Natural killer cell (primary cell): ENCODE data around the gene PCCA. TPM values are rescaled to one million over a fixed set of nuclear protein-coding genes. Genes with fewer than 3 reads are reported as not detected.
"Not testable (repeated sequence)": the region's sequence is repeated elsewhere in the genome, so short reads cannot be mapped to it uniquely, and the experiment has no call there.

ENCODE experiments used
- ATAC-seq, 3 donors: fragments of 150-1000 bp in 2 of 3; fragments of 200-7000 bp in 1 of 3; cut with Tn5 transposase; 1 replicate in 1 of 3; 2 replicates in 2 of 3; pipeline ENCODE4 v1.10.0; 2021; ENCODE audit warnings: mild to moderate bottlenecking in 2 of 3, moderate library complexity in 2 of 3
- DNase-seq, 2 donors: peaks; one replicate each; pipeline versions ENCODE4 v3.0.0 to v3.0.0-alpha.2; 2013 to 2021; ENCODE audit warnings: mixed read lengths in 1 of 2
- H3K27ac ChIP-seq: one replicate; pipeline ENCODE4 v1.5.1; 2013; ENCODE audit warnings: mild to moderate bottlenecking, low read length
- H3K27me3 ChIP-seq: one replicate; pipeline ENCODE4 v1.6.1; 2013; ENCODE audit warnings: low read length; ENCODE audit not compliant: control insufficient read depth, insufficient read depth
- H3K36me3 ChIP-seq: one replicate; pipeline ENCODE4 v1.6.1; 2013; ENCODE audit warnings: low read length; ENCODE audit not compliant: control insufficient read depth, insufficient read depth
- H3K4me1 ChIP-seq: one replicate; pipeline ENCODE4 v1.6.1; 2013; ENCODE audit warnings: low read length; ENCODE audit not compliant: control insufficient read depth, insufficient read depth
- H3K4me3 ChIP-seq: one replicate; pipeline ENCODE4 v1.5.1; 2013; ENCODE audit warnings: low read length
- H3K9me3 ChIP-seq: one replicate; pipeline ENCODE4 v1.6.1; 2013; ENCODE audit warnings: low read length; ENCODE audit not compliant: control insufficient read depth, insufficient read depth
- H3K27ac Mint-ChIP-seq, 2 donors: one replicate each; pipeline ENCODE4 v1.8.0; 2022; ENCODE audit warnings: mild to moderate bottlenecking in 2 of 2, mixed read lengths in 2 of 2, moderate library complexity in 1 of 2
- H3K27me3 Mint-ChIP-seq, 2 donors: one replicate each; pipeline ENCODE4 v1.8.0; 2022; ENCODE audit warnings: low read depth in 2 of 2, mixed read lengths in 2 of 2
- H3K36me3 Mint-ChIP-seq: one replicate; pipeline ENCODE4 v1.8.0; 2022; ENCODE audit warnings: mixed read lengths
- H3K4me1 Mint-ChIP-seq, 2 donors: one replicate each; pipeline ENCODE4 v1.8.0; 2022; ENCODE audit warnings: mixed read lengths in 2 of 2
- H3K4me3 Mint-ChIP-seq: one replicate; pipeline ENCODE4 v1.8.0; 2022; ENCODE audit warnings: mild to moderate bottlenecking, moderate library complexity, mixed read lengths
- H3K9me3 Mint-ChIP-seq, 2 donors: one replicate each; pipeline ENCODE4 v1.8.0; 2022; ENCODE audit warnings: mixed read lengths in 2 of 2
- CTCF ChIP-seq: fragments of 200-600 bp; IDR thresholded peaks from one replicate; pipeline ENCODE4 v1.8.0; 2022; ENCODE audit warnings: antibody characterized with exemption
- WGBS: methylation state at CpG from one replicate; pipeline ENCODE4 v1.1.7; 2013; ENCODE audit warnings: missing lambda C conversion rate; ENCODE audit not compliant: insufficient coverage; 5-methylcytosine and 5-hydroxymethylcytosine counted together
- intact Hi-C: fragments of 100-400 bp; cut with micrococcal nuclease; formaldehyde crosslinking; loops from one replicate; pipeline ENCODE4 v1.14.2; 2022
- total RNA-seq, 4 donors: library from RNA; stranded (reverse); fragments of 120-200 nt in 1 of 4; gene quantifications; one replicate each; pipeline versions ENCODE4 v1.2.3 to v1.2.4, GENCODE V29; 2013 to 2022

The PCCA gene
- total RNA-seq, 3 donors from 2014 or later (not counting 1 experiment from before 2014, with no cell fraction given), result 25.5 to 28.5 (median 28.2) TPM

- ATAC-seq, result peak; percentile 61 to 81 (median 64)
- peak overlapping the region; percentile 78 for H3K4me3 ChIP-seq
Measured at GRCh38 chr13:100089465-100090032, 656 bp downstream of the PCCA start.

GRCh38 chr13:100090861-100091260, 2.0 kb downstream of the PCCA start:
- Mint-ChIP-seq H3K27ac (peak overlapping the region in 1 of 2 donors; percentile 3), H3K4me1 (peaks cover 40% of the 10 kb centered on the region in 2 donors), H3K9me3 (no peaks in the 10 kb centered on the region), H3K36me3 (no peaks in the 10 kb centered on the region), H3K27me3 (no peaks in the 10 kb centered on the region), H3K4me3 (peak overlapping the region; percentile 60)
- Histone ChIP-seq H3K27ac (no peak overlapping the region), H3K4me3 (no peak overlapping the region), H3K36me3 (no peaks in the 10 kb centered on the region), H3K27me3 (no peaks in the 10 kb centered on the region), H3K4me1 (peaks cover 15% of the 10 kb centered on the region), H3K9me3 (no peaks in the 10 kb centered on the region)
- no peak for ATAC-seq
- 100% methylated on average over 1 of the region's 1 CpG for WGBS
- DNase-seq, result no peak
- TF ChIP-seq CTCF, result no peak
- intact Hi-C loops, result no loop called here

More at GRCh38 chr13:100089465-100090032, 656 bp downstream of the PCCA start:
- Mint-ChIP-seq H3K27ac (peak overlapping the region; percentile 82 to 89), H3K9me3 (no peaks in the 10 kb centered on the region), H3K4me1 (peaks cover 28 to 32% of the 10 kb centered on the region in 2 donors), H3K4me3 (peak overlapping the region; percentile 97), H3K27me3 (no peaks in the 10 kb centered on the region), H3K36me3 (no peaks in the 10 kb centered on the region)
- Histone ChIP-seq H3K9me3 (no peaks in the 10 kb centered on the region), H3K27me3 (no peaks in the 10 kb centered on the region), H3K36me3 (no peaks in the 10 kb centered on the region), H3K27ac (no peak overlapping the region), H3K4me1 (peaks cover 15% of the 10 kb centered on the region)
- intact Hi-C loops, result no loop called here
- no peak for TF ChIP-seq CTCF
- peak in 1 of 2 donors; percentile 54 for DNase-seq
- WGBS, result 3% methylated on average over 13 of the region's 13 CpGs

GRCh38 chr13:100091391-100091790, 2.5 kb downstream of the PCCA start:
- H3K9me3 Mint-ChIP-seq, result no peaks in the 10 kb centered on the region
- no peak overlapping the region for H3K4me3 ChIP-seq

GRCh38 chr13:100092273-100092672, 3.4 kb downstream of the PCCA start:
- H3K27ac ChIP-seq, intact Hi-C loops, H3K27ac Mint-ChIP-seq, H3K36me3 Mint-ChIP-seq, H3K9me3 ChIP-seq, H3K4me3 ChIP-seq, H3K9me3 Mint-ChIP-seq, ATAC-seq, H3K36me3 ChIP-seq, H3K4me3 Mint-ChIP-seq, DNase-seq, H3K27me3 Mint-ChIP-seq, H3K27me3 ChIP-seq: not testable (repeated sequence)
- peaks cover 15% of the 10 kb centered on the region for H3K4me1 ChIP-seq
- peaks cover 50 to 54% of the 10 kb centered on the region in 2 donors for H3K4me1 Mint-ChIP-seq
- no CpG with 5 or more reads among the region's 2 CpGs for WGBS

More at GRCh38 chr13:100091391-100091790, 2.5 kb downstream of the PCCA start:
- no peaks in the 10 kb centered on the region for H3K36me3 Mint-ChIP-seq
- no peak overlapping the region for H3K4me3 Mint-ChIP-seq
- H3K27ac Mint-ChIP-seq, result peak overlapping the region in 1 of 2 donors; percentile 3
- Histone ChIP-seq H3K27me3 (no peaks in the 10 kb centered on the region), H3K36me3 (no peaks in the 10 kb centered on the region), H3K9me3 (no peaks in the 10 kb centered on the region), H3K4me1 (peaks cover 15% of the 10 kb centered on the region), H3K27ac (no peak overlapping the region)
- DNase-seq, result no peak
- H3K4me1 Mint-ChIP-seq, result peaks cover 45 to 46% of the 10 kb centered on the region in 2 donors
- TF ChIP-seq CTCF, result no peak
- intact Hi-C loops, result no loop called here
- ATAC-seq, result no peak
- 100% methylated on average over 1 of the region's 2 CpGs for WGBS
- H3K27me3 Mint-ChIP-seq, result no peaks in the 10 kb centered on the region
